HG03521 (cell line): Measurements from ENCODE around the gene RSBN1L.

ENCODE experiments used
- ATAC-seq: cut with Tn5 transposase; IDR thresholded peaks from one replicate; pipeline ENCODE4 v1.9.1; 2021; ENCODE audit warnings: mild to moderate bottlenecking, moderate library complexity; ENCODE audit not compliant: unreplicated experiment

RSBN1L gene

GRCh38 chr7:77799078-77799964 is 103.1 kb downstream of the RSBN1L start:
- ATAC-seq, result no peak

- ATAC-seq, result no peak
Measured at GRCh38 chr7:77800158-77800557, 103.9 kb downstream of the RSBN1L start.

- no peak for ATAC-seq
Measured at GRCh38 chr7:77800730-77801129, 104.5 kb downstream of the RSBN1L start.

DNA sequence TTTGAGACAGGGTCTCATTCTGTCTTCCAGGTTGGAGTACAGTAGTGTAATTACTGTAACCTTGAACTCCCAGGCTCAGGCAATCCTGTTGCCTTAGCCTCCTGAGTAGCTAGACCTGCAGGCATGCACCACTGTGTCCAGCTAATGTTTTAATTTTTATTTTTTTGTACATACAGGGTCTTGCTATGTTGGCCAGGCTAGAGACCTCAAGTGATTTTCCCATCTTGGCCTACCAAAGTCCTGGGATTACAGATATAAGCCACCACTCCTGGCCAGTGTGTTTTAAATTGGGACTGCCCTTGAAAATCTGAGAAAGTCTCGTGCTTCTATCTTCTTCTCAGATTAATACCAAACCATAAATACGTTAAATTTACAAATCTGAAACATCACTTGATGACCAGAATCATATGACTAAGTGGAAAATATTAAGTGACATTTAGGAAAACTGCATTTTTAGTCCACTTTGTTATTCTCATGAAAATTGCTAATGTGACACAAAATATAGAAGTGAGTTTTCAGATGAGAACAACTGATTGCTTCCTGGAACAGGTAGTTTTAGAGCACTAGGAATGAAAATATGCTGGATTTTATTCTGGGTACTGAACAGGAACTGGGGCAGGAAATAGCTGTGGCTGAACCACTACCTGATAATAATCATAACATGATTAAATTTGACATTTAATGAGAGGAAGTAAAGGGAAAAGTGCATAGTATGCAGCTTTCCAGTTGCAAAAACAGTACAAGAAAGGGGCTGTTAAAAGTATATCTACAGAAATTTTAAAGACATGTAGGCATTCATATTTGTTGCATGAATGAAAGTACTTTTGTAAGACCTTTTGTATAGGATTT is 106.5 kb downstream of the RSBN1L start:
- ATAC-seq, result no peak

GRCh38 chr7:77806425-77806824 is 110.2 kb downstream of the RSBN1L start:
- ATAC-seq, result no peak

DNA sequence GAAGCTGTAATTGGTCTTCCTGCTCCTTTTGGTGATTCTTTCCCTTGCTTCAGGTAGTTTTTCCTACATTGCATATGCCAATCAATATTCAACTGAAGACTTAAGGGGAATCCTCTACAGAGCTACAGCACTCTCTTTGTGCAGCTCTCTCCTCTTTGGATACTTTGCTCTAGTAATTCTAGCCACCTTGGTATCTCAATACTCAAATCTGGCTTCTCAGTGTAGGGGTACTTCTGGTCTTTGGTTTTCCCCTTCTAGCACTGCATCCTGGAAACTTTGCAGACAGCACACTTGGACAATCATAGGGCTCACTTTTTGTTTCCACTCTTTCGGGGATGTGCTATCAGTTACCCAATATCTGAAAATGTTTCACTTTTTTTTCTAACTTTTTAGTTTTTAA is 112.3 kb downstream of the RSBN1L start:
- ATAC-seq, result no peak

DNA sequence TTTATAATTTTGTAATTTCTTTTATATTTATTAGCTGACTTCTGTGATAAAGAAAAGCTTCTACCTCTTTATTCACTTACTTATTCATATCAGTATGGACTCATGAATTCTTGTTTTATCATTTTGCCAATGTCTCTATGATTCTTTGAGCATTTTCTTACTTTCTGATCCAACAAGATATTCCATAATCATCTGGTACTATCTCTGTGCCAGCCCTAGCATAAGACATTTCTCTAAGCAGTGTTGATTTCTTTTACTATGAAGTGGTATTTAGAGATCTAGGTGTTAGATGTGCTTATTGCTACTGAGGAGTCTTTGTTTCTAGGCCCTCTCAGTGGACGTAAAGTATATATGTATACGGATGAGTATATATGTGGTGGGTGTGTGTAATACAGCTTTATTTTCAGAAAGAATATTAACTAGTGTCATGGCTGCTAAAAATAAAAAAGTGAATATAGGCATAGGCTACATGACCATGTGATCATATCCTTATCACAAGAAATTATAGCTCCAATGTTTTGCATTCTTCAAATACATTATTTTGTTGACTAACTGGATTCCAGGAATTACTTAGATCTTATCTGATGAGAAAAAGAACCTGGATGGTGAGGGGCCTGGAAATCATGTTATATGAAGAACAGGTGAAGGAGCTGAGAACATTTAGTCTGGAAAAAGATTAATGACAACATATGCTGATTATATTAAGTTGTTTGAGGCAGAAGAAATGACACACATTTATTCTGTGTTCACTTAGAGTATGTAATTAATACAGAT is 115.4 kb downstream of the RSBN1L start:
- ATAC-seq, result no peak

- no peak for ATAC-seq
Measured at GRCh38 chr7:77812290-77812685, 116.0 kb downstream of the RSBN1L start.

GRCh38 chr7:77813180-77813579 is 116.9 kb downstream of the RSBN1L start:
- ATAC-seq, result no peak

DNA sequence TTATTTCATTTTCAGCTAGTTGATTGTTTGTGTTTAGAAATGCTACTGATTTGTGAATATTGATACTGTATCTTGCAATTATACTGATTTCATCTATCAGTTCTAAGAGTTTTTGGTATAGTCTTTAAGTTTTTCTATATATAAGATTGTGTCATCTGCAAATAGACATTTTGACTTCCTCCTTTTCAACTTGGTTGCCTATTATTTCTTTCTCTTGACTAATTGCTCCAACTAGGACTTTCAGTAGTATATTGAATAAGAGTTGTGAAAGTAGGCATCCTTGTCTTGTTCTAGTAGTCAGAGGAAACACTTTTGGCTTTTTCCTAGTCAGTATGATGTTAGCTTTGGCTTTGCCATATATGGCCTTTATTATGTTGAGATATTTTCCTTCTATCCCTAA is 122.8 kb downstream of the RSBN1L start:
- no peak for ATAC-seq

- no peak for ATAC-seq
Measured at GRCh38 chr7:77820967-77821366, 124.7 kb downstream of the RSBN1L start.

GRCh38 chr7:77822269-77822668 is 126.0 kb downstream of the RSBN1L start:
- ATAC-seq, result no peak

DNA sequence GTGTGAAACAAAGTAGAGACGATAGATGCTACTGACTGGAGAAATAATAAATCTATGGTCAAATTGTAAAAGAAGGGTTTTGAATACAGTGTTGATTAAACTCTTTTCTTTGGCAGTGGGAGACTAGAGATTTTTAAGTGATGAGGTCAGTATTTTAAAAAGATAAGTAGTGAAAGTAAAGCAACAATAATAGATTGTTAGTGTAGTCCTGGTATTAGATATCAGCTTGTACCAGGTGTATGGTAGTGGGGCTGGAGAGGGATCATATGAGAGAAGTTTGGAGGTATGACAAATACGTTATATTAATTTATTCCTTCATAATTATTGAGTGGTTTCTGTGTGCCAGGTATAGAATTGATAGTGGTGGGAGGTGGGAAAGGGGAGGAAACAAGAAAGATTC is 127.5 kb downstream of the RSBN1L start:
- no peak for ATAC-seq

- ATAC-seq, result no peak
Measured at GRCh38 chr7:77824636-77825035, 128.4 kb downstream of the RSBN1L start.

DNA sequence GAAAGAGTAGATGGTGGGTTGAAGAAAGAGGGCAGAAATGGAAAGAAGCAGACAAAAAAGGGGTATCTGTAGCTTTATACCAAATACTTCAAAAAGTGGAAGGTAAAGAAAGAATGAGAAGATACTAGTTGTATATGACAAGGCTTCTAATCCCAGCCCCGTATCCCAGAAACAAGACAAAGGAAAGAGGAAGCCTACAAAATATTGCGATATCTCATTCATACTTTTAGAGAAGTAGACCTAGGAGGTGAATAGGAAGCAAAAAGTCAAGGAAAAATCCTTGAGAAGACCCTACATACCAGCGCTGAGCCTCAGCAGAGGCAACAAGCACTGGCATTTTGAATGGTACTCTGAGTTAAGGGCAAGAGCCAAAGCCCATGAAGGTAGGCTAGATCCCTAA is 128.9 kb downstream of the RSBN1L start:
- ATAC-seq, result no peak

GRCh38 chr7:77826300-77826699 is 130.0 kb downstream of the RSBN1L start:
- ATAC-seq, result no peak

DNA sequence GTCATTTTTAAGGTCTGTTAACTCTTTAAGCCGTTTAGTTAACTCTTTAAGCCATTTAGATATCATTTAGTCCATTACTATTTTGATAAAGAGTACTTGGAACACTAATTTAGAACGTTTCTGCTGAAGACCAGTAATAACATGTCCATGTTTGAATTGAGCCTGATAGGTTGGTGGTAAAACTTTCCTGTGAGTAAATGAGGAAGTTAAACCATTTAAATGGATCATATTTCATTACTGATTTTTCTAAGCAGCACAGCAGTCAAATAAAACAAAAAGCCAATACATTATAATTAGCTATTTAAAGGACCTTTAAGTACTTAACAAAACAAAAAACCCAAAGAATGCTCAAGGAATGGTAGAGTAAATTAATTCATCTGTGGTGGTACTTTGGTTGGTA is 131.7 kb downstream of the RSBN1L start:
- no peak for ATAC-seq

- ATAC-seq, result no peak
Measured at GRCh38 chr7:77830649-77831355, 134.5 kb downstream of the RSBN1L start.

GRCh38 chr7:77831481-77831880 is 135.2 kb downstream of the RSBN1L start:
- no peak for ATAC-seq

- no peak for ATAC-seq
Measured at GRCh38 chr7:77831953-77832352, 135.7 kb downstream of the RSBN1L start.
